Inflammatory macrophage treated with lipopolysaccharide for 1 hour (primary cell): ENCODE data around the gene INPP5D.
A peak's percentile ranks its signal among the peaks of the same experiment; 100 is the strongest.
"Not testable (repeated sequence)": the region's sequence is repeated elsewhere in the genome, so short reads cannot be mapped to it uniquely, and the experiment has no call there.

Experiments
- DNase-seq, 2 donors: peaks; one replicate each; pipeline ENCODE4 v3.0.0-alpha.2; 2020 to 2022

Gene INPP5D

GRCh38 chr2:233056961-233057605 is 3.1 kb upstream of the INPP5D start:
- DNase-seq: no peak

GRCh38 chr2:233058717-233059546 is 1.2 kb upstream of the INPP5D start:
- no peak for DNase-seq

- no peak for DNase-seq
These were observed 670 bp upstream of the INPP5D start for GRCh38 chr2:233059547-233059796.

GRCh38 chr2:233060501-233060979 is 398 bp downstream of the INPP5D start:
- no peak for DNase-seq

- DNase-seq: peak; percentile 72 to 86
These were observed 943 bp downstream of the INPP5D start for GRCh38 chr2:233060980-233061590.

- no peak for DNase-seq
These were observed 1.7 kb downstream of the INPP5D start for GRCh38 chr2:233061591-233062450.

GRCh38 chr2:233062451-233062850 is 2.3 kb downstream of the INPP5D start:
- DNase-seq: no peak

GRCh38 chr2:233062946-233063268 is 2.8 kb downstream of the INPP5D start:
- no peak for DNase-seq

- DNase-seq: no peak
These were observed 3.3 kb downstream of the INPP5D start for GRCh38 chr2:233063269-233063975.

- DNase-seq: no peak
These were observed 3.9 kb downstream of the INPP5D start for GRCh38 chr2:233063976-233064411.

GRCh38 chr2:233064530-233065199 is 4.5 kb downstream of the INPP5D start:
- no peak for DNase-seq

- DNase-seq: not testable (repeated sequence)
These were observed 5.1 kb downstream of the INPP5D start for GRCh38 chr2:233065200-233065589.

- no peak for DNase-seq
These were observed 5.9 kb downstream of the INPP5D start for GRCh38 chr2:233065954-233066470.

- DNase-seq: no peak
These were observed 8.7 kb downstream of the INPP5D start for GRCh38 chr2:233068762-233069418.

- no peak for DNase-seq
These were observed 12.7 kb downstream of the INPP5D start for GRCh38 chr2:233072838-233073237.

- DNase-seq: no peak
These were observed 14.0 kb downstream of the INPP5D start for GRCh38 chr2:233074106-233074505.

GRCh38 chr2:233075141-233075965 is 15.2 kb downstream of the INPP5D start:
- DNase-seq: no peak

GRCh38 chr2:233075966-233076339 is 15.8 kb downstream of the INPP5D start:
- DNase-seq: peak; percentile 59 to 65

GRCh38 chr2:233076749-233077148 is 16.6 kb downstream of the INPP5D start:
- no peak for DNase-seq

- no peak for DNase-seq
These were observed 19.3 kb downstream of the INPP5D start for GRCh38 chr2:233079473-233079877.
